Measurements from ENCODE around the gene TMPRSS15. TPM values are rescaled to one million over a fixed set of nuclear protein-coding genes. Genes with fewer than 3 reads are reported as not detected.
"Not testable (repeated sequence)": the region's sequence is repeated elsewhere in the genome, so short reads cannot be mapped to it uniquely, and the experiment has no call there.

The TMPRSS15 gene
- total RNA-seq: not detected
- long read RNA-seq: 0 reads

GRCh38 chr21:18403735-18404450, at the start of gene TMPRSS15:
TMPRSS15 (minus strand) TSS chr21:18403785; CDS start chr21:18403622, 163 bp downstream.
- intact Hi-C loops (cut with DNase I): no loop called here
- ATAC-seq (ENCODE audit: poor library complexity) (no peak), DNase-seq (no peak)

GRCh38 chr21:18451670-18452069, 48.1 kb upstream of the TMPRSS15 start:
- intact Hi-C loops (cut with DNase I): no loop called here
- ATAC-seq (ENCODE audit: poor library complexity) (no peak), DNase-seq (no peak)

DNA sequence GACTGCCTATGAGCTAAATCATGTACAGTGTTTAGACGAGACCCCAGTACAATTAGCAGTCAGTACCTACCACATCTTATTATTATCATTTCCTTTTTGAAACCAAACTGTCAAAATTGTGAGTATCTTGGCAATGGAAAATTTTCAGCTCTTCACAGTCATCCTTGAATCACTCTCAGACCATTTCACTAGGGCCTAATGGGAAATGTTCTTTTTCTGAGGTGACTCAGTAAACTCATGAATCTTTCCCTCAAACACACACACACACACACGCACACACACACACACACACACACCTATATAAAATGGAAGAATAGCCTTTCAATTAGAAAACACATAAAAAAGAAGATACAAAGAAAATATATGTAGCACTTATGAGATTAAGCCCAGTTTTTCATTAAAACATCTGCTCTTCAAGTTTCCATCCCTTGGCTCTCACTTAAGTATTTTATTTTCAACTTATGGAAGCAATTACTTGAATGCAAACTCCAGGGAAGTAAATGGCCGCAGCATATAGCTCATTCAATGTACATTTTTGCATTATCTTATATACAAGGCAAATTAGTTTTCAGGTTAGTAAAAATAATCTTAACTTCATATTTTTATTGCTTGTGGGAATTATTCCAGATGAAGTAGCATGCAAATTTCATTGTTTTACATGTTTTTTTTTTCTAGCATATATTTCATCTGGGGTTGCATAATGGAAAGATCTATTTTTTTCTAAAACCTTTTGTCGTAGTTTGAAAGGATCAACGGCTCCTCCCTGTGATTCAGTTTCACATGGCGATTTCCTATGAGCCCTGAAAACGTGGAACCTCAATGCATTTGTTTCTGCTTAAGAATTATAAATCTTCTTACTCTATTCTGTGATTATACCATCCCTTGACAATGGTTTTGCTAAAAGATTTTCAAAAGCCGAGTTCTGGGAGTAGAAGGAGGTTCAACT, 46.3 kb upstream of the TMPRSS15 start:
- DNase-seq: no peak
- intact Hi-C loops (cut with DNase I): no loop called here
- no peak for ATAC-seq (ENCODE audit: poor library complexity)

- ATAC-seq (ENCODE audit: poor library complexity) (no peak), DNase-seq (peak; percentile 13)
Observed at GRCh38 chr21:18443701-18444100, 40.1 kb upstream of the TMPRSS15 start.

GRCh38 chr21:18443085-18443484, 39.5 kb upstream of the TMPRSS15 start:
- intact Hi-C loops (cut with DNase I): no loop called here
- DNase-seq (no peak), ATAC-seq (ENCODE audit: poor library complexity) (no peak)

More at GRCh38 chr21:18443701-18444100, 40.1 kb upstream of the TMPRSS15 start:
- intact Hi-C loops (cut with DNase I): no loop called here

- DNase-seq (no peak), ATAC-seq (ENCODE audit: poor library complexity) (no peak)
- intact Hi-C loops (cut with DNase I): no loop called here
Observed at GRCh38 chr21:18430341-18430740, 26.8 kb upstream of the TMPRSS15 start.

DNA sequence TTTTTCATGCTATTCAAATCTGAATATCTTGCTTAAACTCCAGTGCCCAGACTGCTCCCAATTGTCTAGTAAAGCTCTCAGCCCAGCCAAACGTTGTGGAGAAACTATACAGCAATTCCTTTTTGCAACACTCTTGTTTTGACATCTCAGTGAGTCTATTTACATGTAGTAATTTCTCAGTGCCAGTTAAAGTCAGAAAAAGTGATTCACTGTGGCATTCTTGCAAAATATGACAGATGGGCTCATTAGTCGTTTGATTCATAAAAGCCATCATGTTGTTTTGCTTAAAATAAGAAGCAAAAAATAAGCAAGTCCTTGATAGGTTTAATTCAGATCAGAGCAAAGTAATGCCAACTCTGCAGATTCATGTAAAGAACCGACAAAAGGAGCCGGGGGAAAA, 20.7 kb upstream of the TMPRSS15 start:
- DNase-seq (no peak), ATAC-seq (ENCODE audit: poor library complexity) (no peak)
- intact Hi-C loops (cut with DNase I): no loop called here

DNA sequence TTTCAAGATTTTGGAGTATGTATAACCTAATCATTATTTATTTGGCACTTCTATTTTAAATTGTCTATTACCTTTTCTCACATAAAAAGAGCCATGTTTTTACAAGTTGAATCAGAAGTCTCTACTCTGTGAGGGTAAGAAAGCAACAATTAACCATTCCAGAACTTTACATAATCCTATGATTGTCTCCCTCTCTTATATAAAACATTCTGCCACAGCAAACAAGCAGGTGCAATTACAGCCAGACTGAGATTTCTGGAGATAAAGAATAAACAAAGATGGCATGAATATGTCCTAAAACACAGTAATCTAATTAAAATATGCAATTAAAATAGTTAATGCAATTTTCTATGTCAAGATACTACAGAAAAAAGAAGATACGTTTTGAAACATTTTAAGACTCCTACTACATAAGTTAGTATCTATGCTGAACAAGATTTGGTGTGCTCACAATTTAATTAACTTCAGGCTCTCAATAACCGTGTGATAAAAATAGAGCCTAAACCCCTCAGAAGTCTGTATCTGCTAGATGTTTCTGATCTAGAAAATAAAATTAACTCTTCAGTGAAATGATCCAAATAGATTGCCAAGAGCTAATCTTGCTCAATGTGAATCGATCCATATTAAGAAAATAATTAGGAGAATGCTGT, 13.7 kb upstream of the TMPRSS15 start:
- DNase-seq (no peak), ATAC-seq (ENCODE audit: poor library complexity) (no peak)
- intact Hi-C loops (cut with DNase I): no loop called here

- ATAC-seq (ENCODE audit: poor library complexity) (no peak), DNase-seq (no peak)
- intact Hi-C loops (cut with DNase I): no loop called here
Observed at GRCh38 chr21:18411565-18411964, 8.0 kb upstream of the TMPRSS15 start.

DNA sequence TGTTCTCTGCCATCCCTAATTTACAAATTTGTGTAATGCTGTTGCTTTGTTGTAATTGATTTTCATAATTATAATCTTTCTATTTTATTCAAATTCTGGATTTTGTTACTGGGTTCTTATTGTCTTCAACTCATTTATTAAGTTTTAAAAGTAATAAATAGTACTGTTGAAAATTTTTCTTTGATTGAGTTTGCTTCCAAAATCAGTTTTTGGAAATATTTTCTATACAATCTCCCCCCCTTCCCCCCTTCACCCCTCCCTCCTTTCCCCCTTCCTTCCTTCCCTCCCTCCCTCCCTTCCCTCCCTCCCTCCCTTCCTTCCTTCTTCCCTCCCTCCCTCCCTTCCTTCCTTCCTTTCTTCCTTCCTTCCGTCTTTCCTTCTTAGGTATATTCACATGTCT, 6.0 kb upstream of the TMPRSS15 start:
- intact Hi-C loops (cut with DNase I): no loop called here
- no peak for ATAC-seq (ENCODE audit: poor library complexity)
- DNase-seq: no peak

DNA sequence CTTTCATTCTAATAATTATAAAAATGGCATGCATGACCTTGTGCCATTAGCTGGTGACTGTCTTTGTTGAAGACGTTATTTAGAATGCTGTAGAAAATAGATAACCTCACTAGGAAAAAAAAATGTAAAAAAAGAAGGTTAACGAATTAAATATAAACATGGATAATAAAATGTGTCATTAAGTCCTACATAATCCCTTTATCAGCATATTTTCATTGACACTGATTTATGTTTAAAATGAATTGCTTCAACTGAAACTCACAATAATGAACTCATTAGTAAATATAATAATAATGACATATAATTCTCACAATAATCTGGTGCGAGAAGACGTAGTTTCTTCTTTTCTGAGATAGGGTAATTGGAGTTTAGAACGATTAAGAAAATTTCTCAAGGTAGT, 4.7 kb downstream of the TMPRSS15 start:
- ATAC-seq (ENCODE audit: poor library complexity): no peak
- intact Hi-C loops (cut with DNase I): no loop called here
- no peak for DNase-seq

DNA sequence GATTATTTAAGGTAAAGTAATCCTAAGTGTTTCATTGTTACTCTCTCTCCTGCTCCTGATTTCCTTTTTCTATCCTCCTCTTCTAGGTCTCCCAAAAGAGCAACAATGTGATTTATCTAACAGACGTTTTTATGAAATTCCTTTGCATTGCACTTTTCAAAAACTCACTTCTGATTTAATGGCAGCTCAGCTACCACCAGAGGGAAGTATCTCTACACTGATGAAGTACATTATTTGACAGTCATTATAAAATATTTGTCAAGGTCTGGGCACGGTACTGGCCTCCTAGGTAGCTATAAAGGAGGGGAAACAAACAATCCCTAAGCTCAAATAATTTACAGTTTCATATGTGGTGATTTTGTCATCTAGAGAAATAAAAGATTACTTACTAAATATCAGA, 15.6 kb downstream of the TMPRSS15 start:
- no peak for ATAC-seq (ENCODE audit: poor library complexity)
- intact Hi-C loops (cut with DNase I): no loop called here
- no peak for DNase-seq

- intact Hi-C loops (cut with DNase I): no loop called here
- no peak for ATAC-seq (ENCODE audit: poor library complexity)
- no peak for DNase-seq
Observed at GRCh38 chr21:18384771-18385170, 18.8 kb downstream of the TMPRSS15 start.

- ATAC-seq (ENCODE audit: poor library complexity); DNase-seq; intact Hi-C loops (cut with DNase I): not testable (repeated sequence)
Observed at GRCh38 chr21:18382934-18383619, 20.5 kb downstream of the TMPRSS15 start.

GRCh38 chr21:18382141-18382540, 21.4 kb downstream of the TMPRSS15 start:
- DNase-seq (no peak), ATAC-seq (ENCODE audit: poor library complexity) (no peak)
- intact Hi-C loops (cut with DNase I): no loop called here

DNA sequence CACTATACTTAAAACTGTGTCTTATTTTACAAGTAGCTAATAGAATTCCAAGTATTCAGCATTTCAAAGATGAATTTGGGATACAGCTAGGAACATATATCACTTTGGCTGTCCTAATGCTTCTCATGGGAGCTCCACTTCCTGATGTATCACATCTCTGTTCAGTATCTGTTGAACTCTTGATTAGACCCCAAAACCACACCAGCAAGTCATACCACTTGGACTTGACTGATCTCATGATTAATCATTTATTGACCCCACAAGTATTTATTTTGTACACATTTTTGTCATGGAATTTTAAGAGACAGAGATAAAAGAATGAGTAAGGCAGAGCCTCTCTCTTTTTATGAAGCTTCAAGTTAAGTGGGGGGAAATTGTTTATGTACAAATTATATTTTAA, 30.0 kb downstream of the TMPRSS15 start:
- intact Hi-C loops (cut with DNase I): no loop called here
- no peak for DNase-seq
- no peak for ATAC-seq (ENCODE audit: poor library complexity)

- ATAC-seq (ENCODE audit: poor library complexity): no peak
- DNase-seq: no peak
- intact Hi-C loops (cut with DNase I): no loop called here
Observed at GRCh38 chr21:18370301-18370700, 33.3 kb downstream of the TMPRSS15 start.

DNA sequence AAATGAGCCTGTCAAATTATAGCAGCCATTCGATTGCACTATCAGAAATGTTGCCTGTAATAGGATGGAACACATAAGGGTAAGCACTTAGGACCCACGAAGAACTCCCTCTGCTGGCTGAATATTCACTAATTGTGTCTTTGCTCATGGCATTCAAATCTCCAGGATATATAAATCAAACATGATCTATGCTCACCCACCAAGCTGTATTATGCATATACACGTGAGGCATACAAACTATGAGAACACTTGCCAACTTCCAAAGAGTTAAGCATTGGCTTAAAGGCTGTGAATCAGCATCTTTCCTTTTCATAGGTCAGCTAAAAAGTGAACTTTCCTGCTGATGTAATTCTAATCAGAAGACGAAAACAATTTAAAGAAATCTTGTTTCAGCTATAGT, 34.5 kb downstream of the TMPRSS15 start:
- intact Hi-C loops (cut with DNase I): no loop called here
- DNase-seq (no peak), ATAC-seq (ENCODE audit: poor library complexity) (no peak)

DNA sequence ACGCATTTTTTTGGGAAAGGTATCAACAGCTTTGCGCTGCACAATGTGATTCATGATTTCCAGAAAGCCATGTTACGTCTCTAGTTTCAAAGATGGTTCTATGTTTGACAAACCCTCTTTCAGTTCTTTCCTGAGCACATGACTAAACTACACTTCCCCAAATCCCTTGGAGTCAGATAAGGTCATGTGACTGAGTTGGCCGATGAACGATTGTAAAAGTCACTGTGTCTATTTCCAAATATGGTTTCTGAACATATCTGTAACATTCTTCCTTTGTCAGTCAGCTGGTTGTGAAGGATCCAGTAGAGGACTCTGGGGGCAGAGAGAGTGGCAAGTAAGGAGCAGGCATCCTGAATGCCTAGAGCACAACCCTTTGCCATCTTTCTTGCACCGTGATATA, 35.4 kb downstream of the TMPRSS15 start:
- no peak for ATAC-seq (ENCODE audit: poor library complexity)
- intact Hi-C loops (cut with DNase I): no loop called here
- no peak for DNase-seq

All from Right ventricle myocardium superior (tissue), 1 donor.